GM23338 (cell line): Measurements from ENCODE around the gene TRAPPC10. TPM values are rescaled to one million over a fixed set of nuclear protein-coding genes. Genes with fewer than 3 reads are reported as not detected.

Source experiments
- ATAC-seq: fragments of 200-7000 bp; cut with Tn5 transposase; 3 replicates; pipeline ENCODE4 v1.9.1; 2020
- DNase-seq: peaks from one replicate; pipeline ENCODE4 v3.0.0-alpha.2; 2015; ENCODE audit warnings: low spot score
- H2AFZ ChIP-seq: fragments of 200-600 bp; sonication (generic); 2 replicates; pipeline ENCODE4 v1.8.0; 2016; ENCODE audit warnings: antibody characterized with exemption, mild to moderate bottlenecking, moderate library complexity
- H3F3A ChIP-seq: fragments of 200-600 bp; sonication (generic); replicated peaks from 2 replicates; pipeline ENCODE4 v1.8.0; 2017; ENCODE audit warnings: antibody characterized with exemption, mixed run types, low read depth
- H3K27ac ChIP-seq: fragments of 200-600 bp; sonication (generic); 2 replicates; pipeline ENCODE4 v1.6.1; 2016; ENCODE audit warnings: low read depth
- H3K27me3 ChIP-seq: fragments of 200-600 bp; sonication (generic); 2 replicates; pipeline ENCODE4 v1.8.0; 2016; ENCODE audit warnings: mild to moderate bottlenecking, mixed run types, moderate library complexity; ENCODE audit not compliant: insufficient read depth
- H3K36me3 ChIP-seq: fragments of 200-600 bp; sonication (generic); 2 replicates; pipeline ENCODE4 v1.8.0; 2016; ENCODE audit warnings: mild to moderate bottlenecking; ENCODE audit not compliant: insufficient read depth
- H3K4me1 ChIP-seq: fragments of 200-600 bp; sonication (generic); 2 replicates; pipeline ENCODE4 v1.8.0; 2016; ENCODE audit warnings: mild to moderate bottlenecking, moderate library complexity; ENCODE audit not compliant: insufficient read depth
- H3K4me2 ChIP-seq: fragments of 200-600 bp; sonication (generic); 2 replicates; pipeline ENCODE4 v1.7.1; 2017; ENCODE audit warnings: mixed run types
- H3K4me3 ChIP-seq: fragments of 200-600 bp; sonication (generic); 2 replicates; pipeline ENCODE4 v1.6.1; 2016; ENCODE audit warnings: mixed run types
- H3K79me2 ChIP-seq: fragments of 200-600 bp; sonication (generic); replicated peaks from 2 replicates; pipeline ENCODE4 v1.8.0; 2017; ENCODE audit warnings: mild to moderate bottlenecking; ENCODE audit not compliant: insufficient read depth
- H3K9me2 ChIP-seq: fragments of 200-600 bp; sonication (generic); 2 replicates; pipeline ENCODE4 v1.8.0; 2017; ENCODE audit not compliant: insufficient read depth
- H4K20me1 ChIP-seq: fragments of 200-600 bp; sonication (generic); replicated peaks from 2 replicates; pipeline ENCODE4 v1.8.0; 2017; ENCODE audit warnings: mild to moderate bottlenecking; ENCODE audit not compliant: insufficient read depth
- H3K27ac Mint-ChIP-seq: 2 replicates; pipeline ENCODE4 v1.8.0; 2020; ENCODE audit warnings: inconsistent platforms, mild to moderate bottlenecking, moderate library complexity, mixed read lengths
- H3K27me3 Mint-ChIP-seq: 3 replicates; pipeline ENCODE4 v1.8.0; 2022; ENCODE audit warnings: low read depth, mild to moderate bottlenecking, moderate library complexity, mixed read lengths, inconsistent platforms; ENCODE audit not compliant: insufficient read depth, poor library complexity
- H3K36me3 Mint-ChIP-seq: 3 replicates; pipeline ENCODE4 v1.8.0; 2021; ENCODE audit warnings: low read depth, mild to moderate bottlenecking, inconsistent platforms, moderate library complexity, mixed read lengths
- H3K4me1 Mint-ChIP-seq: 3 replicates; pipeline ENCODE4 v1.8.0; 2020; ENCODE audit warnings: mild to moderate bottlenecking, inconsistent platforms, mixed read lengths
- H3K4me3 Mint-ChIP-seq: 3 replicates; pipeline ENCODE4 v1.8.0; 2021; ENCODE audit warnings: moderate library complexity, mild to moderate bottlenecking, inconsistent platforms, mixed read lengths
- H3K9me3 Mint-ChIP-seq: 3 replicates; pipeline ENCODE4 v1.8.0; 2020; ENCODE audit warnings: moderate library complexity, mild to moderate bottlenecking, inconsistent platforms, mixed read lengths
- CREB1 ChIP-seq: fragments of 250-450 bp; sonication (Bioruptor Pico); IDR thresholded peaks from 2 replicates; pipeline ENCODE4 v1.5.0; 2020; ENCODE audit warnings: low read depth, mild to moderate bottlenecking, moderate library complexity
- CTCF ChIP-seq, 2 experiments: fragments of 200-600 bp in 1 of 2; sonication (generic) in 1 of 2; conservative IDR thresholded peaks; 2 replicates each; pipeline versions ENCODE4 v1.5.1 to v1.6.1; 2016 to 2017; ENCODE audit warnings: antibody characterized with exemption in 2 of 2, low read depth in 2 of 2, mild to moderate bottlenecking in 2 of 2, moderate library complexity in 1 of 2
- ETS1 ChIP-seq: IDR thresholded peaks from 2 replicates; pipeline ENCODE4 v1.6.1; 2016; ENCODE audit warnings: antibody characterized with exemption
- EZH2 ChIP-seq: fragments of 200-600 bp; sonication (generic); IDR thresholded peaks from one replicate; pipeline ENCODE4 v1.8.0; 2017; ENCODE audit warnings: antibody characterized with exemption, mild to moderate bottlenecking, low read depth; ENCODE audit not compliant: unreplicated experiment
- EZH2phosphoT487 ChIP-seq: fragments of 200-600 bp; sonication (generic); IDR thresholded peaks from one replicate; pipeline ENCODE4 v1.8.1; 2018; ENCODE audit warnings: antibody characterized with exemption; ENCODE audit not compliant: unreplicated experiment
- JUNB ChIP-seq: IDR thresholded peaks from one replicate; pipeline ENCODE4 v1.6.1; 2016; ENCODE audit warnings: antibody characterized with exemption; ENCODE audit not compliant: unreplicated experiment
- POLR2AphosphoS5 ChIP-seq: IDR thresholded peaks from 2 replicates; pipeline ENCODE4 v1.6.1; 2016; ENCODE audit warnings: antibody characterized with exemption, low read depth
- REST ChIP-seq: IDR thresholded peaks from one replicate; pipeline ENCODE4 v1.6.1; 2018; ENCODE audit warnings: antibody characterized with exemption; ENCODE audit not compliant: unreplicated experiment
- STAT1 ChIP-seq: IDR thresholded peaks from one replicate; pipeline ENCODE4 v1.6.1; 2016; ENCODE audit warnings: antibody characterized with exemption; ENCODE audit not compliant: unreplicated experiment
- ZNF331 ChIP-seq: fragments of 250-450 bp; sonication (Bioruptor Pico); IDR thresholded peaks from 2 replicates; pipeline ENCODE4 v1.5.0; 2020; ENCODE audit warnings: low read depth, mild to moderate bottlenecking, moderate library complexity
- polyA plus RNA-seq: library from polyadenylated mRNA; unstranded; fragments of >200 nt; fragmentation: Nextera tagmentation; extraction: Ambion mirVana; gene quantifications from 2 replicates; pipeline ENCODE4 v1.2.1, GENCODE V29; 2016
- total RNA-seq: library from RNA; depleted of rRNA; stranded (reverse); fragments of >200 nt; shearing (Covaris generic); gene quantifications from 2 replicates; pipeline ENCODE4 v1.2.3, GENCODE V29; 2014
- TF ChIP-seq, protein P1 (sequence below): fragments of 250-450 bp; sonication (Bioruptor Pico); IDR thresholded peaks from 2 replicates; pipeline ENCODE4 v1.5.0; 2020; ENCODE audit warnings: mild to moderate bottlenecking, moderate library complexity

The TRAPPC10 gene
- total and polyA plus RNA-seq, 2 experiments from 2014 or later = 14.0 to 27.1 TPM

DNA sequence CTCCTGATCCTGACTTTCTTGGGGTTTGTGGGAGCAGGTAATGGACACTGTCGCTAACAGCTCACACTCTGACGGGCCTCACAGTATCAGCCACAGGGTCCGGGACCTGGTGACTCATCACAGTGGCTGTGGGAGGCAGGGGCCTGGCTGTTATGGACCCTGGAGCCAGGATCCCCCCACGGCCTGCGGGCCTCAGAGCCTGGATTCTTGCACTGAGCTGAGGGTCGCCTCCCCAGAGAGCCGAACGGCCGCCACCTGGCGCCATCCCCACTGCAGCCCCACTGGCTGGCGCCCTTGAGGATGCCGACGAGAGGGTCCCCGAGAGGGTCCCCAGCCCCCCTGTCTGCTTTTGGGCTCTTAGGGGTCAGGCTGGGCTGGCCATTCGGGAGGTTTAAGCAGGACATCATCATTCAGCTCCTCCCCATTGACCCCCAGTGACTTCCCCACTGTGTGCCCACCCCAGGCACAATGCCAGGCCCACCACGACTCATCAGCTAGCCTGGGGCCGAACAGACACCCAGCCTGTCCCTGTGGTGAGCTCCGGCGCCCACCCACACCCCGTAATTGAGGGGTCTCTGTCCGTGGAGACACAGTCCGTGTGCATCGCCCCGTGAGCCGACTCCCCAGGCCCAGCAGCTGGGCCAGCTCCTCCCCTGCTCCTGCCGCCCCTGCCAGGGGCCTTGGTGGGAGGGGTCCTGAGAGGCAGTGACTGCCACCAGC, 30.8 kb upstream of the TRAPPC10 start:
- Histone ChIP-seq H3K4me2 (no peak overlapping the region), H2AFZ (no peak overlapping the region), H3K9me2 (no peaks in the 10 kb centered on the region), H3K79me2 (no peaks in the 10 kb centered on the region), H3K4me3 (no peak overlapping the region), H4K20me1 (no peaks in the 10 kb centered on the region), H3K36me3 (no peaks in the 10 kb centered on the region), H3F3A (peaks cover 10% of the 10 kb centered on the region; the same call in 1 of the 2 replicates), H3K27me3 (no peaks in the 10 kb centered on the region), H3K27ac (no peak overlapping the region), H3K4me1 (no peaks in the 10 kb centered on the region; the same call in 1 of the 2 replicates)
- Mint-ChIP-seq H3K27ac (no peak overlapping the region), H3K9me3 (no peaks in the 10 kb centered on the region), H3K4me1 (peaks cover 27% of the 10 kb centered on the region), H3K27me3 (peaks cover 12% of the 10 kb centered on the region), H3K4me3 (no peak overlapping the region), H3K36me3 (no peaks in the 10 kb centered on the region)
- no peak for DNase-seq
- TF ChIP-seq EZH2phosphoT487 = no peak
- TF ChIP-seq, protein P1, sequence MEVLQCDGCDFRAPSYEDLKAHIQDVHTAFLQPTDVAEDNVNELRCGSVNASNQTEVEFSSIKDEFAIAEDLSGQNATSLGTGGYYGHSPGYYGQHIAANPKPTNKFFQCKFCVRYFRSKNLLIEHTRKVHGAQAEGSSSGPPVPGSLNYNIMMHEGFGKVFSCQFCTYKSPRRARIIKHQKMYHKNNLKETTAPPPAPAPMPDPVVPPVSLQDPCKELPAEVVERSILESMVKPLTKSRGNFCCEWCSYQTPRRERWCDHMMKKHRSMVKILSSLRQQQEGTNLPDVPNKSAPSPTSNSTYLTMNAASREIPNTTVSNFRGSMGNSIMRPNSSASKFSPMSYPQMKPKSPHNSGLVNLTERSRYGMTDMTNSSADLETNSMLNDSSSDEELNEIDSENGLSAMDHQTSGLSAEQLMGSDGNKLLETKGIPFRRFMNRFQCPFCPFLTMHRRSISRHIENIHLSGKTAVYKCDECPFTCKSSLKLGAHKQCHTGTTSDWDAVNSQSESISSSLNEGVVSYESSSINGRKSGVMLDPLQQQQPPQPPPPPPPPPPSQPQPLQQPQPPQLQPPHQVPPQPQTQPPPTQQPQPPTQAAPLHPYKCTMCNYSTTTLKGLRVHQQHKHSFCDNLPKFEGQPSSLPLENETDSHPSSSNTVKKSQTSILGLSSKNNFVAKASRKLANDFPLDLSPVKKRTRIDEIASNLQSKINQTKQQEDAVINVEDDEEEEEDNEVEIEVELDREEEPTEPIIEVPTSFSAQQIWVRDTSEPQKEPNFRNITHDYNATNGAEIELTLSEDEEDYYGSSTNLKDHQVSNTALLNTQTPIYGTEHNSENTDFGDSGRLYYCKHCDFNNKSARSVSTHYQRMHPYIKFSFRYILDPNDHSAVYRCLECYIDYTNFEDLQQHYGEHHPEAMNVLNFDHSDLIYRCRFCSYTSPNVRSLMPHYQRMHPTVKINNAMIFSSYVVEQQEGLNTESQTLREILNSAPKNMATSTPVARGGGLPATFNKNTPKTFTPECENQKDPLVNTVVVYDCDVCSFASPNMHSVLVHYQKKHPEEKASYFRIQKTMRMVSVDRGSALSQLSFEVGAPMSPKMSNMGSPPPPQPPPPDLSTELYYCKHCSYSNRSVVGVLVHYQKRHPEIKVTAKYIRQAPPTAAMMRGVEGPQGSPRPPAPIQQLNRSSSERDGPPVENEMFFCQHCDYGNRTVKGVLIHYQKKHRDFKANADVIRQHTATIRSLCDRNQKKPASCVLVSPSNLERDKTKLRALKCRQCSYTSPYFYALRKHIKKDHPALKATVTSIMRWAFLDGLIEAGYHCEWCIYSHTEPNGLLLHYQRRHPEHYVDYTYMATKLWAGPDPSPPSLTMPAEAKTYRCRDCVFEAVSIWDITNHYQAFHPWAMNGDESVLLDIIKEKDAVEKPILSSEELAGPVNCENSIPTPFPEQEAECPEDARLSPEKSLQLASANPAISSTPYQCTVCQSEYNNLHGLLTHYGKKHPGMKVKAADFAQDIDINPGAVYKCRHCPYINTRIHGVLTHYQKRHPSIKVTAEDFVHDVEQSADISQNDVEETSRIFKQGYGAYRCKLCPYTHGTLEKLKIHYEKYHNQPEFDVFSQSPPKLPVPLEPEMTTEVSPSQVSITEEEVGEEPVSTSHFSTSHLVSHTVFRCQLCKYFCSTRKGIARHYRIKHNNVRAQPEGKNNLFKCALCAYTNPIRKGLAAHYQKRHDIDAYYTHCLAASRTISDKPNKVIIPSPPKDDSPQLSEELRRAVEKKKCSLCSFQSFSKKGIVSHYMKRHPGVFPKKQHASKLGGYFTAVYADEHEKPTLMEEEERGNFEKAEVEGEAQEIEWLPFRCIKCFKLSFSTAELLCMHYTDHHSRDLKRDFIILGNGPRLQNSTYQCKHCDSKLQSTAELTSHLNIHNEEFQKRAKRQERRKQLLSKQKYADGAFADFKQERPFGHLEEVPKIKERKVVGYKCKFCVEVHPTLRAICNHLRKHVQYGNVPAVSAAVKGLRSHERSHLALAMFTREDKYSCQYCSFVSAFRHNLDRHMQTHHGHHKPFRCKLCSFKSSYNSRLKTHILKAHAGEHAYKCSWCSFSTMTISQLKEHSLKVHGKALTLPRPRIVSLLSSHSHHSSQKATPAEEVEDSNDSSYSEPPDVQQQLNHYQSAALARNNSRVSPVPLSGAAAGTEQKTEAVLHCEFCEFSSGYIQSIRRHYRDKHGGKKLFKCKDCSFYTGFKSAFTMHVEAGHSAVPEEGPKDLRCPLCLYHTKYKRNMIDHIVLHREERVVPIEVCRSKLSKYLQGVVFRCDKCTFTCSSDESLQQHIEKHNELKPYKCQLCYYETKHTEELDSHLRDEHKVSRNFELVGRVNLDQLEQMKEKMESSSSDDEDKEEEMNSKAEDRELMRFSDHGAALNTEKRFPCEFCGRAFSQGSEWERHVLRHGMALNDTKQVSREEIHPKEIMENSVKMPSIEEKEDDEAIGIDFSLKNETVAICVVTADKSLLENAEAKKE (CRISPR knock-in tag) = no peak
- TF ChIP-seq CTCF (conservative IDR thresholded peaks at IDR 0.05; ENCODE audit: low read depth in 2 of 2) = no peak
- TF ChIP-seq ZNF331 = no peak
- no peak for TF ChIP-seq EZH2
- no peak for TF ChIP-seq STAT1
- no peak for TF ChIP-seq POLR2AphosphoS5
- no peak for TF ChIP-seq CREB1 (CRISPR knock-in tag)
- no peak for TF ChIP-seq REST
- no peak for TF ChIP-seq JUNB
- no peak for TF ChIP-seq ETS1
- ATAC-seq = no peak
